Type B pancreatic cell (in vitro differentiated cells): ENCODE data around the gene BCKDK. TPM values are rescaled to one million over a fixed set of nuclear protein-coding genes. Genes with fewer than 3 reads are reported as not detected.
"Not testable (repeated sequence)": the region's sequence is repeated elsewhere in the genome, so short reads cannot be mapped to it uniquely, and the experiment has no call there.

ENCODE experiments used
- DNase-seq: peaks from one replicate; pipeline ENCODE4 v3.0.0; 2021; ENCODE audit warnings: mixed read lengths; ENCODE audit not compliant: unreplicated experiment; ENCODE audit errors: extremely low spot score
- H3K27ac Mint-ChIP-seq: 2 replicates; pipeline ENCODE4 v1.8.0; 2021; ENCODE audit warnings: mild to moderate bottlenecking, mixed read lengths
- H3K27me3 Mint-ChIP-seq: 2 replicates; pipeline ENCODE4 v1.8.0; 2021; ENCODE audit warnings: mixed read lengths
- H3K36me3 Mint-ChIP-seq: 2 replicates; pipeline ENCODE4 v1.8.0; 2021; ENCODE audit warnings: mixed read lengths
- H3K4me1 Mint-ChIP-seq: one replicate; pipeline ENCODE4 v1.8.0; 2021; ENCODE audit warnings: mixed read lengths; ENCODE audit not compliant: unreplicated experiment
- H3K4me3 Mint-ChIP-seq: 2 replicates; pipeline ENCODE4 v1.8.0; 2021; ENCODE audit warnings: mild to moderate bottlenecking, mixed read lengths
- H3K9me3 Mint-ChIP-seq: 2 replicates; pipeline ENCODE4 v1.8.0; 2021; ENCODE audit warnings: mixed read lengths
- CTCF ChIP-seq: fragments of 200-600 bp; sonication (generic); conservative IDR thresholded peaks from 2 replicates; pipeline ENCODE4 v1.5.0; 2021; ENCODE audit warnings: antibody characterized with exemption, mild to moderate bottlenecking
- total RNA-seq: library from RNA; stranded (reverse); gene quantifications from 2 replicates; pipeline ENCODE4 v1.2.1, GENCODE V29; 2021; ENCODE audit warnings: low replicate concordance

BCKDK gene
- total RNA-seq, 1 donor from 2014 or later = 44.5 TPM

DNA sequence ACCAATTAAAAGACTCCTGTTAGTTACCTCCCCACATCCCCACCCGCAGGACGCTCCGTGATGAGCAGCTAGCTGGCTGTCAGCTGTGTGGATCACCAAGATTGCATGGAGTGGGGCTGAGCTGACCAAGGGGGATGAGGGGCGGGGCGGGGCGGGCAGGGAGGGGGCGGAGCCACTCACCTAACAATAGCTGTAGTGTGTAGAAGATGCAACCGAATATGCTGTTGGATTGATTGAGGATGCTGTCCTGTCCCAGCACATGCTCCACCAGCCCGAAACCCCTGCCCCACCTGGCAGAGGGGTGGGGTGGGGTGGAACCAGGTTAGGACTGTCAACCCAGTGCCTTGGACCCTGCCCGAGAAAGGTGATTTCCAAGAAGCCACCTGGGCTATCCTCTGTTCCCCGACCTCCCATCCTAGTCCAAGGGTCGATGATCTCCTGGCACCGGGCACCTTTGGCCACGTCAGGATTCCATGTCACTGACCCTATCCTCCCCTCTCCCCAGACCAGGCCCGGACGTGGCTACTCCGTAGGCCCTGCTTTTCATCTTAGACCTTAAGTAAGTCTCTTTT is 15.0 kb upstream of the BCKDK start:
- no peaks in the 10 kb centered on the region for H3K27me3 Mint-ChIP-seq

GRCh38 chr16:31094088-31094423 is 14.1 kb upstream of the BCKDK start:
- Mint-ChIP-seq H3K27ac (peak overlapping the region; percentile 92), H3K4me3 (peak overlapping the region; percentile 95), H3K9me3 (peaks cover 5% of the 10 kb centered on the region), H3K4me1 (peaks cover 11% of the 10 kb centered on the region), H3K36me3 (no peaks in the 10 kb centered on the region), H3K27me3 (no peaks in the 10 kb centered on the region)
- no peak for TF ChIP-seq CTCF
- no peak for DNase-seq

More for the DNA sequence above, 15.0 kb upstream of the BCKDK start:
- Mint-ChIP-seq H3K4me3 (peak overlapping the region; percentile 95), H3K9me3 (peaks cover 5% of the 10 kb centered on the region), H3K27ac (peak overlapping the region; percentile 39), H3K36me3 (no peaks in the 10 kb centered on the region), H3K4me1 (peaks cover 11% of the 10 kb centered on the region)
- no peak for TF ChIP-seq CTCF
- DNase-seq = no peak

DNA sequence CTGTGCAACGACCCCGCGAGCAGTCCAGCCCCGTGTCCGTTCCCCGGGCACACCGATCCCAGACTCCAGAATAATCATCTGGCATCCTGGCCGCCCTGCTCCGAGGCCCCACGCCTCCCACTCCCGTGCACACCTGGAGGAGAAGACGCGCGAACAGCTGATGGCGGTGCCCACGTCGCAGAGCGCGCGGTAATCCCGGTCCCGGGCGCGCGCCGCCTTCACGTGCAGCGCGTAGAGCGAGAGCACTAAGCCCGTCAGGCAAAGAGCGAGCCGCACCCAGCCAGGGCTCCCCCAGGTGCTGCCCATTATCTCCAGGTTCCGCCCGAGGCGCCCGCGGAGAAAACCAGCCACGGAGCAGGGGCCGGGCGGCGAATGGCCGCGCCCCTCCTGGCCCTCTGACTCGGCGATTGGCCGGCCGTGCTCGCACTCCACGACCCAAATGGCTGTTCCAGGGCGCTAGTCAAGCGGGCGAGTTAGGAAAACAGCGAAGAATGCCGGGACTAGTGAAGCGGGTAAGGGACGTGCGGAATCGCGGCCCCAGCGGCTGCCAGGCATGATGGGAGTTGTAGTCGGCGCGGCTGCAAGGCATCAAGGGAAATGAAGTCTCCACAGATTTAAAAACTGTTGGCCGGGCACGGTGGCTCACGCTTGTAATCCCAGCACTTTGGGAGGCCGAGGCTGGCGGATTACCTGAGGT is 13.6 kb upstream of the BCKDK start, which contains the start of gene VKORC1:
Gene VKORC1 (minus strand): TSS at position 374 of the 697 bp plus-strand sequence. CDS start 68 bp downstream, at position 306.
- no peaks in the 10 kb centered on the region for H3K36me3 Mint-ChIP-seq
- peak within 1 kb of the TSS; percentile 92 for H3K27ac Mint-ChIP-seq
- TF ChIP-seq CTCF = no peak
- peak within 1 kb of the TSS; percentile 95 for H3K4me3 Mint-ChIP-seq
- H3K4me1 Mint-ChIP-seq = peaks cover 11% of the 10 kb centered on the region
- H3K27me3 Mint-ChIP-seq = no peaks in the 10 kb centered on the region
- peaks cover 5% of the 10 kb centered on the region for H3K9me3 Mint-ChIP-seq
- peak; percentile 95 for DNase-seq

- Mint-ChIP-seq H3K4me1 (peaks cover 4% of the 10 kb centered on the region), H3K36me3 (no peaks in the 10 kb centered on the region), H3K27ac (no peak overlapping the region), H3K27me3 (peaks cover 4% of the 10 kb centered on the region), H3K4me3 (no peak overlapping the region), H3K9me3 (peaks cover 5% of the 10 kb centered on the region)
- no peak for DNase-seq
- no peak for TF ChIP-seq CTCF
Measured at GRCh38 chr16:31099860-31100638, 8.1 kb upstream of the BCKDK start.

DNA sequence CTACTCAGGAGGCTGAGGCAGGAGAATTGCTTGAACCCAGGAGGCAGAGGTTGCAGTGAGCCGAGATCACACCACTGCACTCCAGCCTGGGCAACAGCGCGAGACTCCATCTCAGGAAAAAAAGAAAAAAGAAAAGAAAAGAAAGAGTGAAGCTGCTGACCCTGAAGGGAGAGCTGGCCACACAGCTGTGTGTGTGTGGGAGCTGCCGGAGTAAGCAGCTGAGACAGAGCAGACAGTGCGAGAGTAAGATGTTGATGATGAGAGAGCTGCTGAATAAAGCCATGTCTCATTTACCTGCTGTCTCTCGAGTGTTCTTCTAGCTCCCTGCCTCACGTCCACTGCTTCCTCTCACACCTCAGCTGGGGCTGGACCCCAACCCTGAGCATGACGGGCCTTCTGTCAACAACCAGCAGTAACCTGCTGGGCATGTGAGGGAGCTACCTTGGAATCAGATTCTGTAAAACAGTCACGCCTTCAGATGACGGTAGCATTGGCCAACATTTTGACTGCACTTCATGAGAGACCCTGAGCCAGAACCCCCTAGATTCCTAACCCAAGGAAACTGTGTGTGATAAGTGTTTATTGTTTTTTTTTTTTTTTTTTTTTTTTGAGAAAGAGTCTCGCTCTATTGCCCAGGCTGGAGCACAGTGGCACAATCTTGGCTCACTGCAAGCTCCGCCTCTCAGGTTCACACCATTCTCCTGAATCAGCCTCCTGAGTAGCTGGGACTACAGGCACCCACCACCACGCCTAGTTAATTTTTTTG is 7.1 kb upstream of the BCKDK start:
- H3K27me3 Mint-ChIP-seq, H3K4me3 Mint-ChIP-seq, DNase-seq, H3K36me3 Mint-ChIP-seq, H3K27ac Mint-ChIP-seq, H3K4me1 Mint-ChIP-seq, H3K9me3 Mint-ChIP-seq: not testable (repeated sequence)
